ENCODE measurements around the gene ARHGAP31.

- TF ChIP-seq CTCF (IDR thresholded peaks at IDR 0.05 in 8 of 11, conservative IDR thresholded peaks at IDR 0.05 in 3 of 11) (no peak), POLR2AphosphoS5 (IDR thresholded peaks at IDR 0.05) (peak; percentile 72 to 85 (median 76))
These were observed at the start of gene ARHGAP31 for GRCh38 chr3:119293871-119294695.
